CD4-positive, alpha-beta T cell treated with Interleukin-4 for 4 hours (primary cell): Measurements from ENCODE around the gene ZSCAN22.
"Not testable (repeated sequence)": the region's sequence is repeated elsewhere in the genome, so short reads cannot be mapped to it uniquely, and the experiment has no call there.

Experiments used
- DNase-seq: peaks from one replicate; pipeline ENCODE4 v3.0.0-alpha.2; 2020

ZSCAN22 gene

GRCh38 chr19:58326914-58327726 is at the start of gene ZSCAN22:
TSS of gene ZSCAN22 (plus strand) at chr19:58326994. CDS start at chr19:58334803, 7,809 bp downstream.
- DNase-seq, result peak; percentile 89

- no peak for DNase-seq
Observed at GRCh38 chr19:58277197-58277596, 49.6 kb upstream of the ZSCAN22 start.

- no peak for DNase-seq
Observed at GRCh38 chr19:58277748-58278540, 48.9 kb upstream of the ZSCAN22 start.

- DNase-seq, result peak; percentile 99
Observed at GRCh38 chr19:58278541-58279041, 48.2 kb upstream of the ZSCAN22 start, which contains the start of gene ZNF8. TSS of gene ZNF8 (plus strand) at chr19:58278955. CDS start at chr19:58279082, 127 bp downstream.

GRCh38 chr19:58279042-58279924 is 47.5 kb upstream of the ZSCAN22 start:
- peak; percentile 10 for DNase-seq

- no peak for DNase-seq
Observed at GRCh38 chr19:58279925-58280316, 46.9 kb upstream of the ZSCAN22 start.

- DNase-seq, result no peak
Observed at GRCh38 chr19:58284199-58284598, 42.6 kb upstream of the ZSCAN22 start.

- DNase-seq, result no peak
Observed at GRCh38 chr19:58291943-58292342, 34.9 kb upstream of the ZSCAN22 start.

GRCh38 chr19:58294743-58295374 is 31.9 kb upstream of the ZSCAN22 start:
- DNase-seq, result no peak

- no peak for DNase-seq
Observed at GRCh38 chr19:58296104-58296503, 30.7 kb upstream of the ZSCAN22 start.

- no peak for DNase-seq
Observed at GRCh38 chr19:58300620-58301019, 26.2 kb upstream of the ZSCAN22 start.

GRCh38 chr19:58304255-58304654 is 22.5 kb upstream of the ZSCAN22 start:
- no peak for DNase-seq

- no peak for DNase-seq
Observed at GRCh38 chr19:58304748-58305064, 22.1 kb upstream of the ZSCAN22 start.

GRCh38 chr19:58305065-58305931 is 21.5 kb upstream of the ZSCAN22 start, which contains the start of gene ERVK3-1:
TSS of gene ERVK3-1 (plus strand) at chr19:58305377. CDS start at chr19:58312169, 6,792 bp downstream.
- peak; percentile 96 for DNase-seq

- no peak for DNase-seq
Observed at GRCh38 chr19:58305932-58306323, 20.9 kb upstream of the ZSCAN22 start.

- no peak for DNase-seq
Observed at GRCh38 chr19:58307736-58308135, 19.1 kb upstream of the ZSCAN22 start.

- DNase-seq, result not testable (repeated sequence)
Observed at GRCh38 chr19:58310685-58311084, 16.1 kb upstream of the ZSCAN22 start.

- no peak for DNase-seq
Observed at GRCh38 chr19:58311345-58311865, 15.4 kb upstream of the ZSCAN22 start.

- no peak for DNase-seq
Observed at GRCh38 chr19:58315580-58315979, 11.2 kb upstream of the ZSCAN22 start.

GRCh38 chr19:58317476-58318072 is 9.2 kb upstream of the ZSCAN22 start:
- no peak for DNase-seq
